Fibroblast of villous mesenchyme (primary cell): ENCODE data around the gene HBA2. TPM values are rescaled to one million over a fixed set of nuclear protein-coding genes. Genes with fewer than 3 reads are reported as not detected.
A peak's percentile ranks its signal among the peaks of the same experiment; 100 is the strongest.
"Not testable (repeated sequence)": the region's sequence is repeated elsewhere in the genome, so short reads cannot be mapped to it uniquely, and the experiment has no call there.

ENCODE experiments used
- DNase-seq: peaks from one replicate; pipeline ENCODE4 v3.0.0-alpha.2; 2010; ENCODE audit warnings: low read depth
- H3K4me3 ChIP-seq: 2 replicates; pipeline ENCODE4 v1.5.1; 2011; ENCODE audit warnings: low read depth, mild to moderate bottlenecking, low read length
- CTCF ChIP-seq: IDR thresholded peaks from 2 replicates; pipeline ENCODE4 v1.5.1; 2012; ENCODE audit warnings: low read depth, mild to moderate bottlenecking, low read length; ENCODE audit not compliant: insufficient read depth
- total RNA-seq: library from RNA; depleted of rRNA; stranded (reverse); fragments of >200 nt; gene quantifications from 2 replicates; pipeline ENCODE4 v1.2.3, GENCODE V29; 2012

Gene HBA2
- total RNA-seq, 1 donor: not detected

- H3K4me3 ChIP-seq: no peak overlapping the region
- no peak for DNase-seq
- TF ChIP-seq CTCF: no peak
Measured at GRCh38 chr16:175011-175949, 2.6 kb downstream of the HBA2 start.

GRCh38 chr16:176006-176405 lies 3.3 kb downstream of the HBA2 start:
- DNase-seq, H3K4me3 ChIP-seq: not testable (repeated sequence)

GRCh38 chr16:176477-177382 lies 4.1 kb downstream of the HBA2 start, which contains the start of gene HBA1:
TSS of gene HBA1 (plus strand) at chr16:176680. CDS start at chr16:176717, 37 bp downstream.
- DNase-seq, H3K4me3 ChIP-seq: not testable (repeated sequence)

- DNase-seq: peak; percentile 36
- no peak overlapping the region for H3K4me3 ChIP-seq
- no peak for TF ChIP-seq CTCF
Measured at GRCh38 chr16:177394-177822, 4.7 kb downstream of the HBA2 start.

GRCh38 chr16:177981-178667 lies 5.4 kb downstream of the HBA2 start:
- no peak overlapping the region for H3K4me3 ChIP-seq
- DNase-seq: no peak
- TF ChIP-seq CTCF: no peak

GRCh38 chr16:178668-179015 lies 6.0 kb downstream of the HBA2 start:
- H3K4me3 ChIP-seq: no peak overlapping the region
- DNase-seq: no peak
- TF ChIP-seq CTCF: no peak

GRCh38 chr16:179211-180092 lies 6.8 kb downstream of the HBA2 start:
- DNase-seq: no peak
- H3K4me3 ChIP-seq: no peak overlapping the region
- no peak for TF ChIP-seq CTCF
